HCT116 (cell line): ENCODE measurements around the gene MICAL3. TPM values are rescaled to one million over a fixed set of nuclear protein-coding genes. Genes with fewer than 3 reads are reported as not detected.

Experiments used
- ATAC-seq: fragments of 200-7000 bp; cut with Tn5 transposase; 2 replicates; pipeline ENCODE4 v1.9.1; 2020; ENCODE audit warnings: mild to moderate bottlenecking, moderate library complexity
- BruUV-seq: library from RNA; stranded (reverse); fragments of 400-500 nt; replicated peaks from 2 replicates; lab custom pipeline; 2021; lab: Mats Ljungman, UMichigan
- CTCF ChIA-PET: fragments of 300-600 bp; sonication (Branson Sonifier 250); formaldehyde crosslinking; loops from one replicate; lab custom pipeline; 2021; ENCODE audit warnings: antibody characterized with exemption; lab: Charles Lee
- POLR2A ChIA-PET: fragments of 300-600, 350-600 bp; sonication (Branson Sonifier 250); formaldehyde crosslinking; loops from one replicate; lab custom pipeline; 2021; ENCODE audit warnings: antibody characterized with exemption; lab: Charles Lee
- RAD21 ChIA-PET, 2 experiments: fragments of 300-600 bp; sonication (Branson Sonifier 250); formaldehyde crosslinking; loops; one replicate each; lab custom pipeline; 2023; ENCODE audit warnings: low total read pairs in 2 of 2; ENCODE audit not compliant: uncharacterized antibody in 2 of 2, unreplicated experiment in 2 of 2, low non-redundant PET in 1 of 2; lab: Charles Lee
- DNase-seq: peaks from one replicate; pipeline ENCODE4 v3.0.0-alpha.2; 2010; ENCODE audit warnings: low read depth, low spot score
- H2AFZ ChIP-seq: fragments of 200-600 bp; shearing (Covaris generic), sonication (generic); 2 replicates; pipeline ENCODE4 v1.6.1; 2017; ENCODE audit warnings: low read depth, mixed run types, mixed read lengths, antibody characterized with exemption, low read length; ENCODE audit not compliant: poor library complexity, severe bottlenecking
- H3K27ac ChIP-seq: 2 replicates; pipeline ENCODE4 v1.5.1; 2012; ENCODE audit warnings: low read depth, low read length
- H3K27me3 ChIP-seq: fragments of 200-600 bp; sonication (generic); 2 replicates; pipeline ENCODE4 v1.6.1; 2016; ENCODE audit warnings: mixed run types, low read length, mixed read lengths; ENCODE audit not compliant: insufficient read depth
- H3K36me3 ChIP-seq, 2 experiments: fragments of 200-500 bp in 1 of 2; fragments of 200-600 bp in 1 of 2; sonication (Bioruptor generic) in 1 of 2; sonication (generic) in 1 of 2; 2 replicates each; pipeline versions ENCODE4 v1.5.1 to v1.6.1; 2014 to 2016; ENCODE audit warnings: low read length in 2 of 2, inconsistent platforms in 1 of 2, mixed read lengths in 1 of 2, mixed run types in 1 of 2; ENCODE audit not compliant: insufficient read depth in 2 of 2, control insufficient read depth in 1 of 2
- H3K4me1 ChIP-seq, 2 experiments: fragments of 200-600 bp in 1 of 2; sonication (generic) in 1 of 2; 2 replicates each; pipeline versions ENCODE4 v1.5.1 to v1.6.1; 2012 to 2017; ENCODE audit warnings: low read length in 2 of 2, inconsistent platforms in 1 of 2, mild to moderate bottlenecking in 1 of 2, mixed read lengths in 1 of 2, mixed run types in 1 of 2, moderate library complexity in 1 of 2; ENCODE audit not compliant: insufficient read depth in 2 of 2, control insufficient read depth in 1 of 2
- H3K4me2 ChIP-seq: fragments of 200-600 bp; sonication (generic); 2 replicates; pipeline ENCODE4 v1.6.1; 2017; ENCODE audit warnings: mixed run types, low read length, mixed read lengths
- H3K4me3 ChIP-seq, 2 experiments: fragments of 200-600 bp in 1 of 2; sonication (generic) in 1 of 2; replicated peaks in 1 of 2; 2 replicates each; pipeline ENCODE4 v1.5.1; 2011 to 2016; ENCODE audit warnings: low read length in 2 of 2, control low read depth in 1 of 2, low read depth in 1 of 2, mild to moderate bottlenecking in 1 of 2, mixed read lengths in 1 of 2, mixed run types in 1 of 2
- H3K79me2 ChIP-seq: fragments of 200-600 bp; sonication (generic); 2 replicates; pipeline ENCODE4 v1.6.1; 2017; ENCODE audit warnings: mild to moderate bottlenecking, mixed run types, low read length, moderate library complexity, mixed read lengths; ENCODE audit not compliant: insufficient read depth
- H3K9ac ChIP-seq: fragments of 200-600 bp; sonication (generic); 2 replicates; pipeline ENCODE4 v1.6.1; 2016; ENCODE audit warnings: low read length, mixed read lengths
- H3K9me2 ChIP-seq: fragments of 200-600 bp; sonication (generic), shearing (Covaris generic); 2 replicates; pipeline ENCODE4 v1.6.1; 2017; ENCODE audit warnings: mixed run types, mild to moderate bottlenecking, moderate library complexity; ENCODE audit not compliant: insufficient read depth
- H3K9me3 ChIP-seq, 2 experiments: fragments of 200-500 bp in 1 of 2; fragments of 200-600 bp in 1 of 2; sonication (Bioruptor generic) in 1 of 2; sonication (generic) in 1 of 2; 2 replicates each; pipeline ENCODE4 v1.6.1; 2014 to 2017; ENCODE audit warnings: low read length in 2 of 2, mixed read lengths in 2 of 2, inconsistent platforms in 1 of 2, low read depth in 1 of 2, mild to moderate bottlenecking in 1 of 2, mixed run types in 1 of 2, moderate library complexity in 1 of 2; ENCODE audit not compliant: control insufficient read depth in 1 of 2, insufficient read depth in 1 of 2
- H4K20me1 ChIP-seq: fragments of 200-600 bp; sonication (generic), shearing (Covaris generic); 2 replicates; pipeline ENCODE4 v1.6.1; 2017; ENCODE audit warnings: mixed run types, mild to moderate bottlenecking, moderate library complexity; ENCODE audit not compliant: insufficient read depth
- CBX3 ChIP-seq: IDR thresholded peaks from 2 replicates; pipeline ENCODE4 v1.6.1; 2012; ENCODE audit warnings: low read depth
- CTCF ChIP-seq, 3 experiments: fragments of 200-600 bp in 1 of 3; sonication (generic) in 1 of 3; IDR thresholded peaks in 2 of 3; conservative IDR thresholded peaks in 1 of 3; 2 replicates each; pipeline ENCODE4 v1.5.1; 2012 to 2017; ENCODE audit warnings: low read depth in 2 of 3, low read length in 2 of 3, antibody characterized with exemption in 1 of 3, borderline replicate concordance in 1 of 3, control low read depth in 1 of 3, mild to moderate bottlenecking in 1 of 3, mixed read lengths in 1 of 3, mixed run types in 1 of 3, moderate library complexity in 1 of 3; ENCODE audit not compliant: insufficient read depth in 1 of 3
- ELF1 ChIP-seq: IDR thresholded peaks from 2 replicates; pipeline ENCODE4 v1.6.1; 2012; ENCODE audit warnings: low read depth, borderline replicate concordance
- EZH2 ChIP-seq: fragments of 200-600 bp; sonication (generic); IDR thresholded peaks from 2 replicates; pipeline ENCODE4 v1.6.1; 2017; ENCODE audit warnings: antibody characterized with exemption, mixed run types
- EZH2phosphoT487 ChIP-seq: fragments of 200-600 bp; IDR thresholded peaks from 2 replicates; pipeline ENCODE4 v1.6.1; 2018; ENCODE audit warnings: antibody characterized with exemption, borderline replicate concordance
- POLR2A ChIP-seq: IDR thresholded peaks from 2 replicates; pipeline ENCODE4 v1.7.0; 2011; ENCODE audit warnings: borderline replicate concordance; ENCODE audit not compliant: insufficient read depth, insufficient read length; ENCODE audit errors: extremely low read depth
- RAD21 ChIP-seq: IDR thresholded peaks from 2 replicates; pipeline ENCODE4 v1.6.1; 2012; ENCODE audit warnings: low read depth, mild to moderate bottlenecking
- SIN3A ChIP-seq: IDR thresholded peaks from 2 replicates; pipeline ENCODE4 v1.6.1; 2012; ENCODE audit warnings: low read depth
- SP1 ChIP-seq: IDR thresholded peaks from 2 replicates; pipeline ENCODE4 v1.6.1; 2012; ENCODE audit warnings: low read depth
- TCF7L2 ChIP-seq: IDR thresholded peaks from 2 replicates; pipeline ENCODE4 v1.7.0; 2011; ENCODE audit warnings: borderline replicate concordance, inconsistent platforms; ENCODE audit not compliant: insufficient read depth, insufficient read length; ENCODE audit errors: extremely low read depth
- ZFX ChIP-seq: fragments of 450-650 bp; IDR thresholded peaks from 2 replicates; pipeline ENCODE4 v1.6.1; 2017
- intact Hi-C: fragments of 100-400 bp; cut with micrococcal nuclease; formaldehyde crosslinking; loops from 2 replicates; pipeline ENCODE4 v1.10.0; 2022
- total RNA-seq: library from RNA; stranded (reverse); gene quantifications from one replicate; pipeline ENCODE4 v1.2.1, GENCODE V29; 2021; ENCODE audit not compliant: unreplicated experiment
- TF ChIP-seq, protein P1 (sequence below): IDR thresholded peaks from 2 replicates; pipeline ENCODE4 v1.6.1; 2012

The MICAL3 gene
- total RNA-seq, 1 experiment from 2014 or later: 30.8 TPM

- no peaks in the 10 kb centered on the region for H3K27me3 ChIP-seq
- ChIA-PET POLR2A (no interaction called here), RAD21 (no interaction called here), CTCF (interaction anchor here (1.4 kb wide), 1 partner anchor 187 kb away, joined by 3 read pairs; no protein-coding TSS in a partner anchor)
- intact Hi-C loops: no loop called here
- H4K20me1 ChIP-seq: no peaks in the 10 kb centered on the region
- no peak overlapping the region for H3K4me3 ChIP-seq
- H3K4me1 ChIP-seq: no peaks in the 10 kb centered on the region; a peak in 1 of 4 replicates
- no peaks in the 10 kb centered on the region for H3K9me2 ChIP-seq
- H3K9me3 ChIP-seq: no peaks in the 10 kb centered on the region
- TF ChIP-seq ELF1 (no peak), EZH2phosphoT487 (no peak), RAD21 (no peak), CTCF (IDR thresholded peaks at IDR 0.05 in 2 of 3, conservative IDR thresholded peaks at IDR 0.05 in 1 of 3; ENCODE audit: borderline replicate concordance in 1 of 3, insufficient read depth in 1 of 3, low read depth in 2 of 3, low read length in 2 of 3) (no peak), TCF7L2 (no peak), SP1 (no peak), ZFX (no peak), SIN3A (no peak)
- H3K4me2 ChIP-seq: no peak overlapping the region
- ATAC-seq (no peak), DNase-seq (no peak)
- H2AFZ ChIP-seq: no peak overlapping the region
- peaks cover 37 to 44% of the 10 kb centered on the region in 2 experiments; a peak in 3 of 4 replicates for H3K36me3 ChIP-seq
- no TSS peak for BruUV-seq
- H3K79me2 ChIP-seq: no peaks in the 10 kb centered on the region
- no peak overlapping the region for H3K9ac ChIP-seq
- H3K27ac ChIP-seq: no peak overlapping the region
Measured at GRCh38 chr22:17888855-17889254, 135.5 kb downstream of the MICAL3 start.

DNA sequence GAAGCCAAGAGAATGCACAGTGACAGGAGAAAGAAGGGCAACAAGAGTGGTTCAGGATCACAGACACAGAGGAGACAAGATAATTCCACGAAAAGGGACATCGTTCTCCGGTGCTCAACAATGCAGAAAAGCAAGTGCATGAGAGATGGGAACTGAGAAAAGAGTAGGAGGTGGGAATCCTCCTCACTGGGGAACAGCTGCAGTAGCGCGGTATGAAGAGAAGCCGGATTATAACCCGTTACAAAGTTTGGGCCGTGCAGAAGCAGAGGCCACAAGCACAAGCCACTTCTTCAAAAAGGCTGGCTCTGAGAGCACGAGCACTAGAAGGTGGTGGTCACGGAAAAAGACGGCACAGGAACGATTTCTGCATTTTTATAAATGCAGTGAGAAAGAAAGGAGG lies 135.9 kb downstream of the MICAL3 start:
- ATAC-seq (no peak), DNase-seq (no peak)
- H3K4me2 ChIP-seq: no peak overlapping the region
- H3K36me3 ChIP-seq: peaks cover 33 to 41% of the 10 kb centered on the region in 2 experiments; a peak in 3 of 4 replicates
- H3K79me2 ChIP-seq: no peaks in the 10 kb centered on the region
- no peak overlapping the region for H2AFZ ChIP-seq
- POLR2A ChIA-PET: no interaction called here
- BruUV-seq: no TSS peak
- H3K9me2 ChIP-seq: no peaks in the 10 kb centered on the region
- RAD21 ChIA-PET: no interaction called here
- no peak overlapping the region for H3K27ac ChIP-seq
- H3K4me1 ChIP-seq: no peaks in the 10 kb centered on the region; a peak in 1 of 4 replicates
- no peaks in the 10 kb centered on the region for H3K27me3 ChIP-seq
- H4K20me1 ChIP-seq: no peaks in the 10 kb centered on the region
- CTCF ChIA-PET: no interaction called here
- TF ChIP-seq, protein P1, sequence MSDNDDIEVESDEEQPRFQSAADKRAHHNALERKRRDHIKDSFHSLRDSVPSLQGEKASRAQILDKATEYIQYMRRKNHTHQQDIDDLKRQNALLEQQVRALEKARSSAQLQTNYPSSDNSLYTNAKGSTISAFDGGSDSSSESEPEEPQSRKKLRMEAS: no peak
- no peak for TF ChIP-seq EZH2
- no peak for TF ChIP-seq POLR2A
- no peak for TF ChIP-seq CBX3
- TF ChIP-seq, all 23 proteins: peak for 0
- Histone ChIP-seq H3K9me3 (no peaks in the 10 kb centered on the region), H3K4me3 (no peak overlapping the region), H3K9ac (no peak overlapping the region)
- intact Hi-C loops: no loop called here
